ENCODE data around the gene EEPD1. TPM values are rescaled to one million over a fixed set of nuclear protein-coding genes. Genes with fewer than 3 reads are reported as not detected.

The EEPD1 gene
- total RNA-seq, 4 donors from 2014 or later = 2.2 to 9.3 (median 6.2) TPM

GRCh38 chr7:36287371-36288241 is 134.6 kb downstream of the EEPD1 start:
- Histone ChIP-seq H3K4me3 (replicated peaks in 1 of 3) (no peak overlapping the region), H3K27me3 (no peaks in the 10 kb centered on the region), H3K36me3 (no peaks in the 10 kb centered on the region), H3K9me3 (no peaks in the 10 kb centered on the region), H3K27ac (no peak overlapping the region), H3K4me1 (peaks cover 0 to 14% of the 10 kb centered on the region in 2 donors)
- intact Hi-C loops (cut with DNase I) = no loop called here
- DNase-seq = no peak
- TF ChIP-seq POLR2A (IDR thresholded peaks at IDR 0.05) (no peak), CTCF (IDR thresholded peaks at IDR 0.05) (no peak)
- WGBS, 2 donors = 71 to 79% methylated on average over 19 of the region's 19 CpGs

DNA sequence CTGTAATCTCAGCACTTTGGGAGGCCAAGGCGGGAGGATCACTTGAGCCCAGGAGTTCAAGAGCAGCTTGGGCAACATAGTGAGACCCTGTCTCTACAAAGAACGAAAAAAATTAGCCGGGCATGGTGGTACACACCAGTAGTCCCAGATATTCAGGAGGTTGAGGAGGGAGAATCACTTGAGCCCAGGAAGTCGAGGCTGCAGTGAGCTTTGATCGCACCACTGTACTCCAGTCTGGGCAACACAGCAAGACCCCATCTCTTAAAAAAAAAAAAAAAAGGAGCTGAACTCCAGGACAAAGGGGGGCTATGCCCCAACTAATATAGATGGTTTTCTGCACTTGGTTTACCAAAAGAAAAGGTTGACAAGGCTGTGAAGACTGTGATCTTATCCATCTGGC is 135.4 kb downstream of the EEPD1 start:
- intact Hi-C loops (cut with DNase I) = no loop called here
- DNase-seq = no peak
- no peaks in the 10 kb centered on the region for H3K9me3 ChIP-seq
- no peak overlapping the region for H3K27ac ChIP-seq
- no peak overlapping the region for H3K4me3 ChIP-seq (replicated peaks in 1 of 3)
- WGBS, 2 donors = 93 to 94% methylated on average over 5 of the region's 5 CpGs
- TF ChIP-seq CTCF (IDR thresholded peaks at IDR 0.05) = no peak
- no peak for TF ChIP-seq POLR2A (IDR thresholded peaks at IDR 0.05)
- H3K27me3 ChIP-seq = no peaks in the 10 kb centered on the region
- H3K4me1 ChIP-seq = peaks cover 0 to 15% of the 10 kb centered on the region in 2 donors
- H3K36me3 ChIP-seq = no peaks in the 10 kb centered on the region

- intact Hi-C loops (cut with DNase I) = loop anchor here (2.0 kb wide), 1 partner anchor 305 kb away; no protein-coding TSS in a partner anchor
- Histone ChIP-seq H3K27me3 (no peaks in the 10 kb centered on the region), H3K4me1 (peaks cover 0 to 15% of the 10 kb centered on the region in 2 donors), H3K36me3 (no peaks in the 10 kb centered on the region), H3K4me3 (replicated peaks in 1 of 3) (no peak overlapping the region), H3K9me3 (no peaks in the 10 kb centered on the region), H3K27ac (no peak overlapping the region)
- TF ChIP-seq POLR2A (IDR thresholded peaks at IDR 0.05) = no peak
- TF ChIP-seq CTCF (IDR thresholded peaks at IDR 0.05) = no peak
- 90 to 91% methylated on average over 7 of the region's 7 CpGs for WGBS, 2 donors
- no peak for DNase-seq
Measured at GRCh38 chr7:36289833-36290661, 137.0 kb downstream of the EEPD1 start.

- TF ChIP-seq CTCF (IDR thresholded peaks at IDR 0.05) (peak; percentile 89 to 99 (median 96)), POLR2A (IDR thresholded peaks at IDR 0.05) (no peak)
- Histone ChIP-seq H3K27ac (peak overlapping the region; percentile 52 to 60 (median 53)), H3K9me3 (no peaks in the 10 kb centered on the region), H3K4me1 (peaks cover 0 to 15% of the 10 kb centered on the region in 2 donors), H3K36me3 (no peaks in the 10 kb centered on the region), H3K4me3 (replicated peaks in 1 of 3) (no peak overlapping the region), H3K27me3 (no peaks in the 10 kb centered on the region)
- peak; percentile 81 to 85 for DNase-seq
- 22 to 32% methylated on average over 15 to 18 of the region's 18 CpGs for WGBS, 2 donors
- intact Hi-C loops (cut with DNase I) = loop anchor here (2.0 kb wide), 1 partner anchor 307 kb away; no protein-coding TSS in a partner anchor
Measured at GRCh38 chr7:36291387-36292316, 138.6 kb downstream of the EEPD1 start.

All from thyroid gland (tissue), 4 donors.